Measurements from ENCODE around the gene RERG.

- TF ChIP-seq CTCF (IDR thresholded peaks at IDR 0.05) (no peak), POLR2A (IDR thresholded peaks at IDR 0.05) (no peak)
These were observed 1.0 kb upstream of the RERG start for GRCh38 chr12:15222219-15222618.
